ENCODE results near the gene MMP28.

MMP28 gene

DNA sequence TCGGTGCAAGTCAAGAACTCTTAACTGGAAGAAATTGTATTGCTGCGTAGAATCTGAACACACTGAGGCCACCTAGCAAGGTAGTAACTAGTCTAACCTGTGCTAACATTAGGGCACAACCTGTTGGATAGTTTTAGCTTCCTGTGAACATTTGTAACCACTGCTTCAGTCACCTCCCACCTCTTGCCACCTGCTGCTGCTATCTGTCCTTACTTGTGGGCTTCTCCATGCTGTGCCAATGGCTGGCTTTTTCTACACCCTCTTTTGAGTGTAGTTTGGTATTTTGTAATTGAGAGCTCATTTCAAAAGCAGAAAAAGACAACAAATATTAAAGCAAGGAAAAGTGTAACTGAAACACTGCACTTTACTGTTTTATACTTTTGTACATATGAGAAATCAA is 71.7 kb downstream of the MMP28 start:
- DNase-seq (ENCODE audit: low read depth) = no peak

- DNase-seq (ENCODE audit: low read depth) = no peak
These were observed 78.0 kb downstream of the MMP28 start for GRCh38 chr17:35717475-35717874.

DNA sequence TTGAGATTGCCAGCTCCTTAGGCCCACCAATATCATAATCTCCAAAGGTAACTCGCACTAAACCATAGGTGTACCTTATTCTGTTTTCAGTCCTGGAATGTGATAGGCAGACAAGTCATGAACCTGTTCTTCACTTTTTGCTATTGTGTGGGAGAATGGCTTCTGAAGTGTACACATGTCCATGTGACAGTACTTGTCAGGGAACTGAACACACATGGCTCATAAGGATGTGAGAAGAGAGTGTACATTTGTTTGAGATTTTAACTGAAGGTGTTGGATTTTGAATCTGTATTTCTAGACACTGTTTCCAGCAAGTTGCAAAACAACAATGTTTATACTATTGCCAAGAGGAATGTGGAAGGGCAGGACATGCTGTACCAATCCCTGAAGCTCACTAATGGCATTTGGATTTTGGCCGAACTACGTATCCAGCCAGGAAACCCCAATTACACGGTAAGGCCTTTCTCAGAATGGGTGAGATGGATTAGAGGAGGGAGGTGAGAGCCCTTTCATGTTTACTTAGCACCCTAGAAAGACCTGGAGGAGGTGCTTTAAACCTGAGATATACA is 78.5 kb downstream of the MMP28 start:
- no peak for DNase-seq (ENCODE audit: low read depth)

- DNase-seq (ENCODE audit: low read depth) = no peak
These were observed 79.3 kb downstream of the MMP28 start for GRCh38 chr17:35716173-35716572.

Data from stimulated activated CD8-positive, alpha-beta memory T cell treated with anti-CD3 and anti-CD28 coated beads, Interleukin-15, amount 100 ng/mL, for 24 hours (primary cell).